PC-9 (cell line): Measurements from ENCODE around the gene TEX13D. TPM values are rescaled to one million over a fixed set of nuclear protein-coding genes. Genes with fewer than 3 reads are reported as not detected.
A peak's percentile ranks its signal among the peaks of the same experiment; 100 is the strongest.

Experiments used
- BruUV-seq: library from RNA; stranded (reverse); fragments of 400-500 nt; replicated peaks from 2 replicates; lab custom pipeline; 2021; lab: Mats Ljungman, UMichigan
- CTCF ChIA-PET: fragments of 300-600 bp; sonication (Branson Sonifier 250); formaldehyde crosslinking; loops from one replicate; lab custom pipeline; 2022; ENCODE audit warnings: antibody characterized with exemption; lab: Charles Lee
- POLR2A ChIA-PET: fragments of 300-600 bp; sonication (Branson Sonifier 250); formaldehyde crosslinking; loops from one replicate; lab custom pipeline; 2022; ENCODE audit warnings: antibody characterized with exemption; ENCODE audit not compliant: unreplicated experiment; lab: Charles Lee
- DNase-seq, 2 experiments: peaks; one replicate each; pipeline versions ENCODE4 v3.0.0 to v3.0.0-alpha.2; 2015 to 2022; ENCODE audit warnings: mixed read lengths in 1 of 2
- H2AFZ ChIP-seq: fragments of 200-600 bp; sonication (generic); 2 replicates; pipeline ENCODE4 v1.8.1; 2017; ENCODE audit warnings: antibody characterized with exemption
- H3F3A ChIP-seq: fragments of 200-600 bp; sonication (generic); 2 replicates; pipeline ENCODE4 v1.8.1; 2017; ENCODE audit warnings: antibody characterized with exemption, mild to moderate bottlenecking, low read depth; ENCODE audit not compliant: insufficient read depth
- H3K27ac ChIP-seq: fragments of 200-600 bp; sonication (generic); 2 replicates; pipeline ENCODE4 v1.6.1; 2016; ENCODE audit warnings: mixed run types
- H3K27me3 ChIP-seq: fragments of 200-600 bp; sonication (generic); 2 replicates; pipeline ENCODE4 v1.6.1; 2016; ENCODE audit warnings: low read depth, mixed run types; ENCODE audit not compliant: insufficient read depth
- H3K36me3 ChIP-seq: fragments of 200-600 bp; sonication (generic); 2 replicates; pipeline ENCODE4 v1.6.1; 2016; ENCODE audit warnings: low read depth, mixed run types
- H3K4me1 ChIP-seq: fragments of 200-600 bp; sonication (generic); replicated peaks from 2 replicates; pipeline ENCODE4 v1.6.1; 2016; ENCODE audit warnings: mixed run types; ENCODE audit not compliant: insufficient read depth
- H3K4me2 ChIP-seq: fragments of 200-600 bp; sonication (generic); 2 replicates; pipeline ENCODE4 v1.6.1; 2017; ENCODE audit warnings: mixed run types
- H3K4me3 ChIP-seq: fragments of 200-600 bp; sonication (generic); 2 replicates; pipeline ENCODE4 v1.6.1; 2016; ENCODE audit warnings: mixed run types
- H3K79me2 ChIP-seq: fragments of 200-600 bp; sonication (generic); 2 replicates; pipeline ENCODE4 v1.6.1; 2017; ENCODE audit warnings: low read depth, mixed run types
- H3K9me2 ChIP-seq: fragments of 200-600 bp; sonication (generic); 2 replicates; pipeline ENCODE4 v1.8.1; 2017; ENCODE audit warnings: mild to moderate bottlenecking; ENCODE audit not compliant: insufficient read depth
- H3K9me3 ChIP-seq: fragments of 200-600 bp; sonication (generic); 2 replicates; pipeline ENCODE4 v1.8.1; 2016; ENCODE audit warnings: low read depth; ENCODE audit not compliant: insufficient read depth
- H4K20me1 ChIP-seq: fragments of 200-600 bp; sonication (generic); 2 replicates; pipeline ENCODE4 v1.8.1; 2017; ENCODE audit not compliant: insufficient read depth
- CTCF ChIP-seq: fragments of 200-600 bp; sonication (generic); conservative IDR thresholded peaks from 2 replicates; pipeline ENCODE4 v1.6.1; 2017; ENCODE audit warnings: mixed run types, antibody characterized with exemption, mild to moderate bottlenecking, moderate library complexity
- EZH2 ChIP-seq: fragments of 200-600 bp; sonication (generic); IDR thresholded peaks from 2 replicates; pipeline ENCODE4 v1.8.0; 2017; ENCODE audit warnings: antibody characterized with exemption, low read depth
- intact Hi-C: fragments of 100-400 bp; cut with micrococcal nuclease; formaldehyde crosslinking; loops from one replicate; pipeline ENCODE4 v1.10.0; 2022; ENCODE audit not compliant: unreplicated experiment
- total RNA-seq: library from RNA; stranded (reverse); gene quantifications from 2 replicates; pipeline ENCODE4 v1.2.3, GENCODE V29; 2021

The TEX13D gene
- total RNA-seq, 1 experiment from 2014 or later, result not detected

GRCh38 chrX:124358800-124359383 is 26.4 kb downstream of the TEX13D start:
- intact Hi-C loops, result no loop called here
- Histone ChIP-seq H3K9me3 (no peaks in the 10 kb centered on the region), H3K4me3 (no peak overlapping the region), H3K36me3 (no peaks in the 10 kb centered on the region), H3K4me1 (no peaks in the 10 kb centered on the region), H3K9me2 (no peaks in the 10 kb centered on the region), H2AFZ (peak overlapping the region; percentile 49; the same call in 1 of the 2 replicates), H3F3A (no peaks in the 10 kb centered on the region), H3K79me2 (no peaks in the 10 kb centered on the region), H4K20me1 (no peaks in the 10 kb centered on the region), H3K27me3 (no peaks in the 10 kb centered on the region), H3K27ac (no peak overlapping the region), H3K4me2 (no peak overlapping the region)
- ChIA-PET CTCF (no interaction called here), POLR2A (no interaction called here)
- DNase-seq, result no peak
- no TSS peak for BruUV-seq
- TF ChIP-seq EZH2 (no peak), CTCF (no peak)

GRCh38 chrX:124362072-124362471 is 29.6 kb downstream of the TEX13D start:
- Histone ChIP-seq H3K36me3 (no peaks in the 10 kb centered on the region), H3K27me3 (no peaks in the 10 kb centered on the region), H3K9me2 (no peaks in the 10 kb centered on the region), H3K4me1 (no peaks in the 10 kb centered on the region), H3K9me3 (no peaks in the 10 kb centered on the region), H3K27ac (no peak overlapping the region), H3K4me3 (no peak overlapping the region), H3K4me2 (no peak overlapping the region), H3K79me2 (no peaks in the 10 kb centered on the region), H2AFZ (no peak overlapping the region), H3F3A (no peaks in the 10 kb centered on the region), H4K20me1 (no peaks in the 10 kb centered on the region)
- ChIA-PET CTCF (no interaction called here), POLR2A (no interaction called here)
- no peak for DNase-seq
- BruUV-seq, result no TSS peak
- TF ChIP-seq EZH2 (no peak), CTCF (no peak)
- intact Hi-C loops, result no loop called here

GRCh38 chrX:124362761-124363160 is 30.3 kb downstream of the TEX13D start:
- Histone ChIP-seq H3K9me3 (no peaks in the 10 kb centered on the region), H3K4me2 (no peak overlapping the region), H3K27ac (no peak overlapping the region), H2AFZ (no peak overlapping the region), H3K4me1 (no peaks in the 10 kb centered on the region), H3F3A (no peaks in the 10 kb centered on the region), H3K27me3 (no peaks in the 10 kb centered on the region), H3K79me2 (no peaks in the 10 kb centered on the region), H3K4me3 (no peak overlapping the region), H4K20me1 (no peaks in the 10 kb centered on the region), H3K9me2 (no peaks in the 10 kb centered on the region), H3K36me3 (no peaks in the 10 kb centered on the region)
- ChIA-PET POLR2A (no interaction called here), CTCF (no interaction called here)
- intact Hi-C loops, result no loop called here
- no peak for TF ChIP-seq EZH2
- TF ChIP-seq CTCF, result no peak
- no TSS peak for BruUV-seq
- no peak for DNase-seq
